HepG2 (cell line): Measurements from ENCODE around the gene SEC24D. TPM values are rescaled to one million over a fixed set of nuclear protein-coding genes. Genes with fewer than 3 reads are reported as not detected.

Source experiments
- ARID5B ChIP-seq: IDR thresholded peaks from 2 replicates; pipeline ENCODE4 v1.4.0; 2020; ENCODE audit warnings: mild to moderate bottlenecking, missing genetic modification reagents
- CEBPB ChIP-seq: IDR thresholded peaks from 2 replicates; pipeline ENCODE4 v1.6.1; 2011; ENCODE audit warnings: low read depth, low read length, improper control_type of control experiment, borderline replicate concordance
- CEBPG ChIP-seq: IDR thresholded peaks from 2 replicates; pipeline ENCODE4 v1.6.1; 2016
- DNMT1 ChIP-seq: sonication (generic); formaldehyde crosslinking; IDR thresholded peaks from 2 replicates; pipeline ENCODE4 v1.5.1; 2020; ENCODE audit warnings: mild to moderate bottlenecking, missing genetic modification reagents
- FOSL1 ChIP-seq: sonication (generic); formaldehyde crosslinking; IDR thresholded peaks from 2 replicates; pipeline ENCODE4 v1.9.0; 2021; ENCODE audit warnings: missing genetic modification reagents, borderline replicate concordance
- HOXA5 ChIP-seq: sonication (generic); formaldehyde crosslinking; IDR thresholded peaks from 2 replicates; pipeline ENCODE4 v1.4.0; 2020; ENCODE audit warnings: missing genetic modification reagents
- HOXA7 ChIP-seq: sonication (generic); formaldehyde crosslinking; IDR thresholded peaks from 2 replicates; pipeline ENCODE4 v1.8.1; 2022; ENCODE audit warnings: mild to moderate bottlenecking, missing genetic modification reagents, moderate library complexity
- IKZF4 ChIP-seq: sonication (generic); formaldehyde crosslinking; IDR thresholded peaks from 2 replicates; pipeline ENCODE4 v1.5.1; 2020; ENCODE audit warnings: borderline replicate concordance, mild to moderate bottlenecking, low read depth, missing genetic modification reagents; ENCODE audit errors: not compliant biosample characterization
- MAFG ChIP-seq: sonication (generic); formaldehyde crosslinking; IDR thresholded peaks from 2 replicates; pipeline ENCODE4 v1.5.1; 2020; ENCODE audit warnings: mild to moderate bottlenecking, missing genetic modification reagents
- MXI1 ChIP-seq: IDR thresholded peaks from 3 replicates; pipeline ENCODE4 v1.6.1; 2012; ENCODE audit warnings: low read depth, low read length, inconsistent platforms, borderline replicate concordance
- NFRKB ChIP-seq: fragments of 450-650 bp; IDR thresholded peaks from 2 replicates; pipeline ENCODE4 v1.6.1; 2017
- PITX1 ChIP-seq: sonication (generic); formaldehyde crosslinking; IDR thresholded peaks from 2 replicates; pipeline ENCODE4 v1.5.1; 2020; ENCODE audit warnings: mild to moderate bottlenecking, missing genetic modification reagents
- RFX5 ChIP-seq: IDR thresholded peaks from 2 replicates; pipeline ENCODE4 v1.6.1; 2011; ENCODE audit warnings: low read depth, low read length, improper control_type of control experiment
- SP5 ChIP-seq: IDR thresholded peaks from 2 replicates; pipeline ENCODE4 v1.6.1; 2016; ENCODE audit warnings: low read depth, borderline replicate concordance
- TEAD2 ChIP-seq: sonication (generic); formaldehyde crosslinking; IDR thresholded peaks from 2 replicates; pipeline ENCODE4 v1.9.0; 2021; ENCODE audit warnings: missing genetic modification reagents
- ZBTB42 ChIP-seq: sonication (generic); formaldehyde crosslinking; IDR thresholded peaks from 2 replicates; pipeline ENCODE4 v1.5.0; 2020; ENCODE audit warnings: mild to moderate bottlenecking, missing genetic modification reagents
- ZBTB7A ChIP-seq: sonication (generic); formaldehyde crosslinking; IDR thresholded peaks from 2 replicates; pipeline ENCODE4 v1.8.0; 2022; ENCODE audit warnings: mild to moderate bottlenecking, missing genetic modification reagents
- ZFP90 ChIP-seq: sonication (generic); formaldehyde crosslinking; IDR thresholded peaks from 2 replicates; pipeline ENCODE4 v1.8.0; 2022; ENCODE audit warnings: missing genetic modification reagents, mild to moderate bottlenecking, inconsistent platforms, borderline replicate concordance
- ZFY ChIP-seq: sonication (generic); formaldehyde crosslinking; IDR thresholded peaks from 2 replicates; pipeline ENCODE4 v1.4.0; 2020; ENCODE audit warnings: missing genetic modification reagents
- ZNF557 ChIP-seq: sonication (generic); formaldehyde crosslinking; IDR thresholded peaks from 2 replicates; pipeline ENCODE4 v1.4.0; 2020; ENCODE audit warnings: missing genetic modification reagents
- ZNF605 ChIP-seq: sonication (generic); formaldehyde crosslinking; IDR thresholded peaks from 2 replicates; pipeline ENCODE4 v1.8.0; 2022; ENCODE audit warnings: mild to moderate bottlenecking, missing genetic modification reagents
- ZNF619 ChIP-seq: sonication (generic); formaldehyde crosslinking; IDR thresholded peaks from 2 replicates; pipeline ENCODE4 v1.4.0; 2020; ENCODE audit warnings: mild to moderate bottlenecking, missing genetic modification reagents
- polyA plus RNA-seq, 8 experiments: library from polyadenylated mRNA; depleted of rRNA in 3 of 8; stranded (reverse) in 7 of 8; unstranded in 1 of 8; fragments of >200 nt; fragmentation: Illumina TruSeq in 4 of 8; extraction: Trizol in 4 of 8; gene quantifications; 2 replicates each; pipeline versions ENCODE4 v1.2.1 to v1.2.3, GENCODE V29; 2011 to 2016; ENCODE audit warnings: low read depth in 4 of 8, missing spikeins in 1 of 8, mixed read lengths in 1 of 8; ENCODE audit not compliant: insufficient read depth in 1 of 8
- total RNA-seq, 5 experiments: library from RNA; depleted of rRNA; stranded (reverse); fragments of >200 nt; fragmentation: Illumina TruSeq; extraction: Trizol; gene quantifications; 2 replicates each; pipeline ENCODE4 v1.2.3, GENCODE V29; 2016; ENCODE audit warnings: low read depth in 1 of 5
- TF ChIP-seq, protein P1 (sequence below): sonication (generic); formaldehyde crosslinking; IDR thresholded peaks from 2 replicates; pipeline ENCODE4; 2020; ENCODE audit warnings: missing genetic modification reagents, mild to moderate bottlenecking, borderline replicate concordance

SEC24D gene
- total and polyA plus RNA-seq, 2 of the 13 experiments (the other 11 are each of a cell fraction or from before 2014, with no cell fraction given) = 30.0 to 51.1 TPM

- TF ChIP-seq FOSL1 (no peak; the same call in 1 of the 2 replicates), IKZF4 (CRISPR knock-in tag) (peak; percentile 55), ZBTB7A (CRISPR knock-in tag) (no peak), ZFP90 (CRISPR knock-in tag) (peak; percentile 72), ARID5B (peak; percentile 48; the same call in 1 of the 2 replicates), PITX1 (CRISPR knock-in tag) (no peak), MXI1 (no peak), CEBPG (CRISPR knock-in tag) (peak; percentile 89), TEAD2 (CRISPR knock-in tag) (0 out of 2 replicates have a peak, but pooled peaks have one; percentile 27), DNMT1 (CRISPR knock-in tag) (0 out of 2 replicates have a peak, but pooled peaks have one; percentile 32), ZNF557 (CRISPR knock-in tag) (0 out of 2 replicates have a peak, but pooled peaks have one; percentile 72), ZNF619 (CRISPR knock-in tag) (no peak), CEBPB (peak; percentile 90), ZFY (CRISPR knock-in tag) (peak; percentile 90), SP5 (peak; percentile 15; the same call in 1 of the 2 replicates), NFRKB (no peak), MAFG (CRISPR knock-in tag) (no peak), HOXA7 (CRISPR knock-in tag) (no peak), HOXA5 (CRISPR knock-in tag) (peak; percentile 96), RFX5 (no peak), ZNF605 (CRISPR knock-in tag) (peak; percentile 92), ZBTB42 (no peak; the same call in 1 of the 2 replicates)
- TF ChIP-seq, protein P1, sequence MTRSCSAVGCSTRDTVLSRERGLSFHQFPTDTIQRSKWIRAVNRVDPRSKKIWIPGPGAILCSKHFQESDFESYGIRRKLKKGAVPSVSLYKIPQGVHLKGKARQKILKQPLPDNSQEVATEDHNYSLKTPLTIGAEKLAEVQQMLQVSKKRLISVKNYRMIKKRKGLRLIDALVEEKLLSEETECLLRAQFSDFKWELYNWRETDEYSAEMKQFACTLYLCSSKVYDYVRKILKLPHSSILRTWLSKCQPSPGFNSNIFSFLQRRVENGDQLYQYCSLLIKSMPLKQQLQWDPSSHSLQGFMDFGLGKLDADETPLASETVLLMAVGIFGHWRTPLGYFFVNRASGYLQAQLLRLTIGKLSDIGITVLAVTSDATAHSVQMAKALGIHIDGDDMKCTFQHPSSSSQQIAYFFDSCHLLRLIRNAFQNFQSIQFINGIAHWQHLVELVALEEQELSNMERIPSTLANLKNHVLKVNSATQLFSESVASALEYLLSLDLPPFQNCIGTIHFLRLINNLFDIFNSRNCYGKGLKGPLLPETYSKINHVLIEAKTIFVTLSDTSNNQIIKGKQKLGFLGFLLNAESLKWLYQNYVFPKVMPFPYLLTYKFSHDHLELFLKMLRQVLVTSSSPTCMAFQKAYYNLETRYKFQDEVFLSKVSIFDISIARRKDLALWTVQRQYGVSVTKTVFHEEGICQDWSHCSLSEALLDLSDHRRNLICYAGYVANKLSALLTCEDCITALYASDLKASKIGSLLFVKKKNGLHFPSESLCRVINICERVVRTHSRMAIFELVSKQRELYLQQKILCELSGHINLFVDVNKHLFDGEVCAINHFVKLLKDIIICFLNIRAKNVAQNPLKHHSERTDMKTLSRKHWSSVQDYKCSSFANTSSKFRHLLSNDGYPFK = peak; percentile 68; the same call in 1 of the 2 replicates
Measured at GRCh38 chr4:118684873-118685811, 150.8 kb downstream of the SEC24D start, which contains the start of gene METTL14 (continued).
